OCI-LY7 (cell line): ENCODE data around the gene OSBP2. TPM values are rescaled to one million over a fixed set of nuclear protein-coding genes. Genes with fewer than 3 reads are reported as not detected.

ENCODE experiments used
- BruUV-seq: library from RNA; stranded (reverse); fragments of 400-500 nt; replicated peaks from 2 replicates; lab custom pipeline; 2021; lab: Mats Ljungman, UMichigan
- CTCF ChIA-PET: fragments of 300-600 bp; sonication (Branson Sonifier 250); formaldehyde crosslinking; loops from one replicate; lab custom pipeline; 2022; ENCODE audit warnings: antibody characterized with exemption; ENCODE audit not compliant: unreplicated experiment; lab: Charles Lee
- POLR2A ChIA-PET: fragments of 300-600 bp; sonication (Branson Sonifier 250); formaldehyde crosslinking; loops from one replicate; lab custom pipeline; 2022; ENCODE audit warnings: antibody characterized with exemption; lab: Charles Lee
- DNase-seq: peaks from one replicate; pipeline ENCODE4 v3.0.0-alpha.2; 2015; ENCODE audit warnings: low spot score
- H2AFZ ChIP-seq: fragments of 200-600 bp; sonication (generic), shearing (Covaris generic); 2 replicates; pipeline ENCODE4 v1.6.1; 2014; ENCODE audit warnings: mild to moderate bottlenecking, antibody characterized with exemption, low read length, moderate library complexity
- H3K27ac ChIP-seq: fragments of 200-600 bp; sonication (generic); 2 replicates; pipeline ENCODE4 v1.5.1; 2014; ENCODE audit warnings: mixed run types, low read depth, mild to moderate bottlenecking, moderate library complexity, low read length, inconsistent platforms; ENCODE audit not compliant: poor library complexity, severe bottlenecking
- H3K36me3 ChIP-seq: fragments of 200-600 bp; sonication (generic); 2 replicates; pipeline ENCODE4 v1.6.1; 2014; ENCODE audit warnings: mild to moderate bottlenecking, antibody characterized with exemption, low read length, moderate library complexity, mixed read lengths; ENCODE audit not compliant: insufficient read depth
- H3K4me1 ChIP-seq: fragments of 200-600 bp; sonication (generic); 2 replicates; pipeline ENCODE4 v1.5.1; 2014; ENCODE audit warnings: mild to moderate bottlenecking, low read length; ENCODE audit not compliant: insufficient read depth, poor library complexity, severe bottlenecking
- H3K4me2 ChIP-seq: fragments of 200-600 bp; sonication (generic); 2 replicates; pipeline ENCODE4 v1.6.1; 2014; ENCODE audit warnings: mild to moderate bottlenecking, low read length
- H3K4me3 ChIP-seq: fragments of 200-600 bp; sonication (generic); 2 replicates; pipeline ENCODE4 v1.5.1; 2014; ENCODE audit warnings: mild to moderate bottlenecking, low read depth, low read length; ENCODE audit not compliant: poor library complexity, severe bottlenecking
- H3K79me2 ChIP-seq: fragments of 200-600 bp; sonication (generic); 2 replicates; pipeline ENCODE4 v1.6.1; 2016; ENCODE audit warnings: low read depth, mild to moderate bottlenecking, low read length, moderate library complexity, mixed read lengths; ENCODE audit not compliant: insufficient read depth
- H3K9me2 ChIP-seq: fragments of 200-600 bp; sonication (generic); 2 replicates; pipeline ENCODE4 v1.6.1; 2016; ENCODE audit warnings: mild to moderate bottlenecking, low read length, mixed read lengths; ENCODE audit not compliant: insufficient read depth
- H3K9me3 ChIP-seq: fragments of 200-600 bp; sonication (generic); 2 replicates; pipeline ENCODE4 v1.6.1; 2014; ENCODE audit warnings: mild to moderate bottlenecking, mixed run types, low read length, mixed read lengths
- H4K20me1 ChIP-seq: fragments of 200-600 bp; sonication (generic); 2 replicates; pipeline ENCODE4 v1.6.1; 2014; ENCODE audit warnings: mild to moderate bottlenecking, antibody characterized with exemption, low read length, moderate library complexity, mixed read lengths; ENCODE audit not compliant: insufficient read depth
- CTCF ChIP-seq: fragments of 200-600 bp; sonication (generic); conservative IDR thresholded peaks from 2 replicates; pipeline ENCODE4 v1.5.1; 2014; ENCODE audit warnings: mild to moderate bottlenecking, antibody characterized with exemption, low read length, moderate library complexity, mixed read lengths
- EZH2phosphoT487 ChIP-seq: fragments of 200-600 bp; sonication (generic); IDR thresholded peaks from 2 replicates; pipeline ENCODE4 v1.6.1; 2018; ENCODE audit warnings: low read depth, borderline replicate concordance, mild to moderate bottlenecking, mixed run types, antibody characterized with exemption, low read length, moderate library complexity, mixed read lengths
- intact Hi-C: fragments of 100-400 bp; cut with micrococcal nuclease; formaldehyde crosslinking; loops from one replicate; pipeline ENCODE4 v1.10.0; 2022; ENCODE audit not compliant: unreplicated experiment
- total RNA-seq, 2 experiments: library from RNA; depleted of rRNA in 1 of 2; stranded (reverse); fragments of >200 nt in 1 of 2; shearing (Covaris generic) in 1 of 2; gene quantifications; 2 replicates each; pipeline ENCODE4 v1.2.3, GENCODE V29; 2014 to 2022

The OSBP2 gene
- total RNA-seq, 2 experiments from 2014 or later = 0.19 to 0.34 TPM

GRCh38 chr22:30927806-30928205 is 233.1 kb downstream of the OSBP2 start:
- no peak overlapping the region for H2AFZ ChIP-seq
- no peaks in the 10 kb centered on the region for H3K9me3 ChIP-seq
- H3K4me3 ChIP-seq = no peak overlapping the region
- ChIA-PET CTCF (no interaction called here), POLR2A (no interaction called here)
- no peak overlapping the region for H3K4me2 ChIP-seq
- H4K20me1 ChIP-seq = no peaks in the 10 kb centered on the region
- H3K36me3 ChIP-seq = peaks cover 88% of the 10 kb centered on the region
- no peaks in the 10 kb centered on the region for H3K4me1 ChIP-seq
- BruUV-seq = no TSS peak
- DNase-seq = no peak
- intact Hi-C loops = no loop called here
- TF ChIP-seq EZH2phosphoT487 (no peak), CTCF (no peak)
- H3K27ac ChIP-seq = no peak overlapping the region
- H3K79me2 ChIP-seq = no peaks in the 10 kb centered on the region
- no peaks in the 10 kb centered on the region for H3K9me2 ChIP-seq

- DNase-seq = no peak
- TF ChIP-seq CTCF = no peak
- no peak for TF ChIP-seq EZH2phosphoT487
- Histone ChIP-seq H3K4me1 (no peaks in the 10 kb centered on the region), H3K9me3 (no peaks in the 10 kb centered on the region), H3K4me2 (no peak overlapping the region), H4K20me1 (no peaks in the 10 kb centered on the region), H3K79me2 (no peaks in the 10 kb centered on the region), H3K27ac (no peak overlapping the region), H3K9me2 (no peaks in the 10 kb centered on the region), H3K36me3 (peaks cover 89% of the 10 kb centered on the region), H3K4me3 (no peak overlapping the region), H2AFZ (no peak overlapping the region)
- BruUV-seq = no TSS peak
- intact Hi-C loops = no loop called here
- ChIA-PET CTCF (no interaction called here), POLR2A (no interaction called here)
Observed at GRCh38 chr22:30928401-30928800, 233.7 kb downstream of the OSBP2 start.

GRCh38 chr22:30930228-30930627 is 235.6 kb downstream of the OSBP2 start:
- ChIA-PET CTCF (no interaction called here), POLR2A (no interaction called here)
- Histone ChIP-seq H3K9me3 (no peaks in the 10 kb centered on the region), H3K4me2 (no peak overlapping the region), H3K27ac (no peak overlapping the region), H4K20me1 (no peaks in the 10 kb centered on the region), H3K9me2 (no peaks in the 10 kb centered on the region), H3K79me2 (no peaks in the 10 kb centered on the region), H3K4me3 (no peak overlapping the region), H3K36me3 (peaks cover 91% of the 10 kb centered on the region), H2AFZ (no peak overlapping the region), H3K4me1 (no peaks in the 10 kb centered on the region)
- intact Hi-C loops = no loop called here
- no TSS peak for BruUV-seq
- no peak for DNase-seq
- no peak for TF ChIP-seq EZH2phosphoT487
- no peak for TF ChIP-seq CTCF
